Stimulated activated CD8-positive, alpha-beta memory T cell treated with anti-CD3 and anti-CD28 coated beads, Interleukin-15, amount 100 ng/mL, for 24 hours (primary cell): Measurements from ENCODE around the gene CD44.

ENCODE experiments used
- DNase-seq: peaks from one replicate; pipeline ENCODE4 v3.0.0-alpha.2; 2020; ENCODE audit warnings: low read depth

CD44 gene

DNA sequence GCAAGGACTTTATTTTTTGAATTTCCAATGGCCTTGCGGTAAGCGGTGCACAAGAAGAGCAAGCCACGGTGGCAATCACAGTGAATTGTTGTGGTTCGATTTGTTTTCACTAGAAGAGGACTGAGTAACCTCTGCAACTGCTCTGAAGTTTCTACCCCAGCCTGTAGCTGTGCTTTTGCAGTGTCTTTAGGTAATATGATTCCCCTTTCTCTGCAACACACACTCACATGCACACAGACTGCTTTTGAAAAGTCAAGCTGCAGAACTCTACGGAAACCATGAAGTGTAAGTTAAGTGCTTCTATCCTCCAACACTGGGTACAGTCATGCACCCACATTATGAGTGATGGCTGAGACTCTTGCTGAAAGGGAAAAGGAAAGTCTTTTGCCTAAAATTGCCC is 38.4 kb downstream of the CD44 start:
- DNase-seq, result no peak

DNA sequence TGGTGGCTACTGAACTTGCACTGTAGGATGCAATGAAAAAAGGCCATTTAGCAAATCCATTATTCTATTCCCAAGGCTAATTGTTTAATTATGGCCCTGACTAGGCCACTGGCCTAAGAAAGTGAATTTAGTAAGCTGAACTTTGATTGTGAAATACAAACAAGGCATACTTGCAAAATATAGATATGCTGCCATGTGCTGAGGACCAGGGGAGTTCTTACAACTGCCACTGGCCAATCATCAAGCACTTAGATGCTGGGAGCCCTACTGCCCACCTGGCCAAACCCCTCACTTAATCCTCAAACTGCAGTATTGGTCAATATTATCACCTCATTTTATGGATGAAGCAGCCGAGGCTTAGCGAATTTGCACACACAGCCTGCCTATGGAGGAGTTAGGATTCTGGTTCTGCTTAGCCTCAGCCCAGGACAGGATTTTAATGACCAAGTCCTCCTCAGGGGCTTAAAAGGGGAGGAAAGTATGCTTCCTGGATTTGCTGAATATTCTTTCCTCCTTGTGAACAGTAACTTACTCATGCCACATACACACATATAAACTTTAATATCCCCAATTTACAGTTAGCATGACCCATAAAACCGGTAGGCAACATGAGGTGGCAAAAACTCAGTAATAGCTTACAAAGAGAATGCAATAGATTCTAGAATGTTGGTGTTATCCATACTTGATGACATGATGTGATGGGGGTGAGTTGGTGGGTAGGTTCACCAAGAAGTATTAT is 39.3 kb downstream of the CD44 start:
- DNase-seq, result no peak

DNA sequence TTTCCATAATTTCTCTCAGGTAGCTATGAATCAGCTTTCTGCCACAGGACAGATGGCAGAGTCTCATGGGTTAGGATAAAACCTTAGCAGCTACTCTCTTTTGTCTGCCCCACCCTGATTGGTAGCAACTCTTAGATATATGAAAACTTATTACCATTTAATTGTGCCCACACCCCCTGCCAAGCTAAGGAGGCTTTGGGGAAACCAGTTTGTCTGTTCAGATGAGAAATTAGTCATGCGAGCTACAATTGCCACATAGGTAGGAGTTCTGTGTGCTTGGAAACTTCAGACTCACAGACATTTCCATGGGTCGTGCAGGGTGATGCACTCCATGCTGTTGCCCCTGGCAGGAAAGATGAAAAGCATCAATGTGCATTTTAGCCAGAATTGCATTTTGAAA is 39.9 kb downstream of the CD44 start:
- no peak for DNase-seq

DNA sequence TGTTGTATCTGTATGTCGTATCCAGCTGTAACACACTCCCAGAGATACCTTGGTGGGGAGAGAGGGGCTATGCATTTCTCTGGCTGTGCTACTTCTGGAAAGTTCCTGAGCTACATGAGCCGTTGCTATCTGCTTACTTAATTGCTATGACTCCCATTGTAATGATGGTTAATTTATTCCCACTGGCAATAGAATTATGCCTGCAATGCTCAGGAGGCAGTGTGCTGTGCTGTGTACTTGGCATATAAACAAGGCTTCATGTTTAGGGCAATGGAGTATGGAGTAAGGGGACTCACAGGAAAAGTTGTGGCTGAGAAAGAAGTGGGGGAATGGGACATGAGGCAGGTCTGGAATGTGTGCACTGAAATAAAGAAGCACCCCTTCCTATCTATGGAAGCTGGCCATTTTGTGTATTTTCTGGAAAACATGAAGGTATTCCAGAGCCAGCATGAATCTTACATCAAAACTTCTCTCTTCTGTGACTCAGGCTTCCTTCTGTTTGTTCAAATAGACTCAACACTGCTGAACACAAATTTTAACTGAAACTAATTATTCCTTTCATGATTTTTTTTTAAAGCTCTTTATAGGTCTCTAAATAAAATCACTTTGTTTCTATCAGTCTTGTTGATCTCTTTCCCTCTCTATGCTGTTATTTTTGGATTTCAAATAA is 40.6 kb downstream of the CD44 start:
- no peak for DNase-seq

DNA sequence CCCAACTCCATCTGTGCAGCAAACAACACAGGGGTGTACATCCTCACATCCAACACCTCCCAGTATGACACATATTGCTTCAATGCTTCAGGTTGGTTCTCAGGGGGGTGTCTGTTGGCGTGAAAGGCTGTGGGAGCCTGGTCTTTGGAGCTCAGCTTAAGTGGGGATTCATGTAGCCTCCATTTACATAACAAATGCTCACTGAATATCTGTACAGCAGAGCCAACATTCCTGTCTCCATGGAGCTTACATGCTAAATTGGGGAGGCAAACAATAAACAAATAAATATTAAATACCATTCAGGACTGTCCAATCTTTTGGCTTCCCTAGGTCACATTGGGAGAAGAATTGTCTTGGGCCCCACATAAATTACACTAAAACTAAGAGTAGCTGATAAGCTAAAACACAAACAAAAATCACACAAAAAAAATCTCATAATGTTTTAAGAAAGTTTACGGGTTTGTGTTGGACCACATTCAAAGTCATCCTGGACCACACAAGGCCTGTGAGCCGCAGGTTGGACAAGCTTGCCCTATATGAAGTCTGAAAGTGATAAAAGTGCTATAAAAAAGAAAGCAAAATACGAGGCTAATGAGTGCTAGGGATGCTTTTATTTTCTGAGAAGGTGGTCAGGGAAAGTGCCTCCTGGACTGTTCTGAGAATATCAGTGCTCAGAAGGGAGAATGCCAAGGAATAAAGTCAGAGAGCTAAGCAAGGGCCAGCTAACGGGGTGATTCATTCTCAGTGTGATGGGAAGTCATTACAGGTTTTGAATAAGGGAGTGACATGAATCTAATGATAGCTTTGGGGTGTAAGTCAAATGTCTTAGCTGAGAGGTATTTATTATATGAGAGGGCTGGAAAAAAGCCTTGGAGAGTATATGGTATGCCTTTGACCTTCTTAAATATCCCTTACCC is 41.6 kb downstream of the CD44 start:
- DNase-seq, result no peak

DNA sequence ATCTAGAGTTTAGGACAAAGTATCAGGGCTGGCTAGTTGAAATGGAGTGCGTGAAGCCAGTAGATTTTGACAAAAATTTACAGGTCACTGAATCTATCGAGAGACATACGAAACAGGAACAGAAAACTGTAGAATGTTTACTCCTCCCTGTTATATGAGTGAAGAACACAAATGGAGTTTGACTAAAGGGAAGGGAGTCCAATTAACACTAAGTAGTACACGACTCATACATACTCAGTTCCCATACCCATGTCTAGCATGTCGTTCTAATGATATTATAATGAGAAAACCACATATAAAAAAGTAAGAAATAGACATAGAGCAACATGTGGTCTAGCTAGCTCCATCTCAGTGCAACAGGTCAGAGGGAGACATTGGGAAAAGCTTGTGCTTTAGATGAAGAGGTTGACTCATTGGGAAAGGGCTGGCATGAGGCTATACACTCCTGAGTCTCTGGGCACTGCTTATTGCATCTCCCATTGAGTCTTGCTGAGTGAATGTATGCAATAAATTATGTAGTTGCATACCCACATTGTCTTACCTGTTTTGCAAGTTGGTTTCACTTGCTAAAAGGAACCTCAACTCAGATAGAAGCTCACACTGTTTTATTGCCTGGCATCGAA is 43.5 kb downstream of the CD44 start:
- no peak for DNase-seq

DNA sequence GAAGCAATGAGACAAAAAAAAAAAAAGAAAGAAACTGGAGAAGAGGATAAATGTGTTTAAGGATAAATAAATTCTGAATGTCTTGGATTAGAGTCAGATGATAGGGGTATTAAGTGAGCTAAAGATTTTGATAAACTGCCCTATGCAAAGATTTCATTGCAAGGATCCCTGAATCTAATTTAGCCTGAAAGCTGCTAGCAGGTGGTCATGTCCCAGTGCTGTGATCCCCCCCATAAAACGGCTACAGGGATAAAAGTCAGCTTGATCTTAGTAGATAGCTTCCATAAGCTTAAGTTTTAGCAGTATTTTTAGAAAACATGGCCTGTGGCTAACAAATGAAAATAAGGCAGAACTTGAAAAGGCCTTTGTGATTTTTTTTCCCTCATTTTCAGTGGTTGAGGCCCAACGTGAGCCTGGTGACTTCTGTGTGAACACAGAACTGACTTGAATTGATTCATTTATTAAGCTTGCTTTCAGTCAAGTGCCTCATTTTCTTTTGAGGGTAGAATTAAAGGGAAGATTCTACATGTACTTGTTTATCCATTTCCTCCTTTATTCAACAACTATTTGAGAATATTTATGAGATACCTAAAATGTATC is 44.5 kb downstream of the CD44 start:
- DNase-seq, result no peak

DNA sequence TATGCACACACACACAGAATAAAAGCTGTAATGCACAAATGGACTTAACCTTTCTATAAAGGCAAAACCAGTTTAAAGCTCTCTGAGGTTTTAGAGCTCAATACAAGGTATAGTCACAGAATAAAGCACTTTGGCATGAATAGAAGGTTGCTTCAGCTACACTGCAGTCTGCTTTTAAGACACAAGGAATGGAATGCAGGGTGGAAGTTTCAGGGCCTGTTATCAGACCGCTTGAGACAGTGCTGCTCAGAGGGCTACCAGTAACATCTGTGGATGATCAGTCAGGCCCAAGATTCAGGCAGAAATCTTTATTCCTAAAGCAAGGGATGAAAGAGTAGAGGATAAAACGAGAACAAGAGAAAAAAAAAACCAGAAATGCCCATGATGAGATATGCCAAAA is 46.7 kb downstream of the CD44 start:
- no peak for DNase-seq

DNA sequence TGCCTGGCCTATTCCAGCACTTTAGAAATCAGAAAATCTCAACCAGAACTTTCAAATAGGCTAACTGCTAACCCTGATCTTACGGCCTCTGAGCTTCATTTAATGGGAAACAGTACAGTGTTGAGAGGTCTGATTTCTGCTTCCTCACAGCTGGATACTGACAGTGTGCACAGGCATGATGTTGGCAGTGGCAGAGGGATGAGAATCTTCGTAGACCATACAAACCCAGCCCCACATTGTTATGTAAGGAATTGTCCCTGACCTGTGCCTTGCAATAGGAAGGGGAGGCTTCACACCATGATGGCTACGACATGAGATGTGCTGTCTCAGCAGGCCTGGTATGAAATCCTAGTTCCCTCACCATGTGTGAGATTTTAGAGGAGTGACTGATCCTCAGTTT is 49.0 kb downstream of the CD44 start:
- DNase-seq, result no peak

DNA sequence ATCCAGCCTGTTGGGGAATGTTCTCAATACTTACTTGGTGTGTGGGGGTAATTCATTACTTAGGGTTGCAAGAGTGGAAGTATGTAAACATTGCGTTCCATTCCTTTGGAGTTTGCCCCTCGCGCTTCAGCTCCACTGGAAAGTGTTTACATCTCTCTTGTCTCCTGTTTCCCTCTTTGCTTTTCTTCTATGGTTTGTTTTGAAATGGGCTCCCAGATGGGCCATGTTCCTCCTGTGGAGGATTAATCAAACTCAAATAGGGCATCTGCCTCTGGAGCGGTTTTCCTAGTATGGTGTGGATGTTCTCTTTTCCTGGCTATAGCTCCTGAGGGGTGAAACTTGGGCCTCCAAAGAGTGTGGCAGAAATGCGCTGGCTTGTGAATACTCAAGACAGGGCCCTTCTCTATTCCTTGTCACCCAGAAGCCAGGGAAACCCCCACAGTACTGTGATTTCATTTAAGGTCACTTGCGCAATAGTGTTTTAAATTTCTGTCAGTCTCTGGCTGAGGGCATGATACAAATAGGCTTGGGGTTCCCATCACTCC is 51.9 kb downstream of the CD44 start:
- no peak for DNase-seq

DNA sequence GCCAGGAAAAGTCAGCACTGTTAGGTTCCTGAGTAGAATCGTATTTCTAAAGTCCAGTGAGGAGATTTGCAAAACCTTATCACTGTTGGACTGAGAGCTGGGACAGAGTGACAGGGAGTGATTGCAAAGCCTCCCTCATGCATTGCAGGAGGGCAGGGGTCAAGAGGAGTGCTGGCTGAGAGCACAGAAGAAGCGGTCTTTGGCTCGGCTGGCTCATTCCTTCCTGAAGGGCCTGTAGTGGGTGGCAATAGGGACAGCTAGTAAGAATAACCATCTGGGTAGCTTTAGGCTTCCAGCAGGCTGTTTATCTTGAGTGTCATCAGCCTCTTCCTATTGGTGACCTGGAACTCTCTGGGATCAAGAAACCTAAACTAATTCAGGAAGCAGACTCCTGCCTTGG is 53.4 kb downstream of the CD44 start:
- DNase-seq, result no peak

DNA sequence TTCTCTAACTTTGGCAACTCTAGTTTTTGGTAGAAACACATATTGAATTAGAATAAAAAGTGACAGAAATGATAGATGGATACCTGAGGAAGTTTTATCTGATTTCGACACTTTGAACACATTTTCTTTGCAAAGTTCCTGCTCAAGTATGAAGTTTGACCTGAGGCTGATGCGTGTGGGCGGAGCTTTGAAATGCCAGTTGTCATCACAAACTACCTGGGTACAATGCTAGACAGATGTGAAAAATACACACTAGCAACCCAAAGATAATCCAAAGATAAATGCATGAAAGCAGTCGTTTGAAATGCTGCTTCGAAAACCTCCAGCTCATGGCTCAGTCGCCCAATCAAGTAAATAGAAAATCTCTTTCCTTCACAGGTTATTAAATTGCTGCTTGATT is 54.8 kb downstream of the CD44 start:
- no peak for DNase-seq

DNA sequence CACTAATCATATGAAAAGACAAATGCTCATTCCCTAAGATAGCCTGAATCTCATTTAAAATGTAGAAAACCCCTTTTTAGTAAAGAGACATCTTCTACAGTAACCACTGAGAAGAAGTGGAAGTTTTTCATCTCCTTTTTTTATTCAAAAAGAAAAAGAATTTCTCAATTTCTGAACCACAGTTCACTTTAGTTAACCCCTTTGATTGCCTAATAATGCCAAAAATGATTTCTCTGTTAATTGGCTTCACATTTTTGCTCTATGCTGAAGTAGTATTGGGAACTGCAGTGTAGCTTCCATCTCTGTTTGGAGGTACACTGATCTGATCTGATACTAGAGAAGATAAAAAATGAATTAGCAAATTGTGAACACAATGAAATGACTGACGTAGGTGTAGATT is 58.3 kb downstream of the CD44 start:
- no peak for DNase-seq

DNA sequence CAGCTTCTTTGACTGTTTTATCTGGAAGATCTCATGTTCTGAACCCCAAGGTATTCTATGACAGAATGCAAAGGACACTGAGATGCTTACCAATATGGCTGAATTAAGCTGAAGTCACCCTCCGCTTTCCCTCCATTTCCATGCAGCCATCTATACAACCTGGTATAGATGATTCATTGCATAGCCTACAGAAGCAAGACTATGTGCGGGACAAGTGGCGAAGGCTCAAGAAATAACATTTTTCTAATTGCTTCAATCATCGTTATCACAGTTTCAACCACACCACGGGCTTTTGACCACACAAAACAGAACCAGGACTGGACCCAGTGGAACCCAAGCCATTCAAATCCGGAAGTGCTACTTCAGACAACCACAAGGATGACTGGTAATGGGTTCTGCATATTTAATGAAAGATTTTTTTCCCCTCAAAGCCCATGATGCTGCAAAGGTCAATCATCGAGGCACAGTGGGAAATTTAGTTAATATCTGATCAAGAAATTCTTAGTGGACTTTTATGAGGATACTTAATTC is 61.9 kb downstream of the CD44 start:
- DNase-seq, result no peak

DNA sequence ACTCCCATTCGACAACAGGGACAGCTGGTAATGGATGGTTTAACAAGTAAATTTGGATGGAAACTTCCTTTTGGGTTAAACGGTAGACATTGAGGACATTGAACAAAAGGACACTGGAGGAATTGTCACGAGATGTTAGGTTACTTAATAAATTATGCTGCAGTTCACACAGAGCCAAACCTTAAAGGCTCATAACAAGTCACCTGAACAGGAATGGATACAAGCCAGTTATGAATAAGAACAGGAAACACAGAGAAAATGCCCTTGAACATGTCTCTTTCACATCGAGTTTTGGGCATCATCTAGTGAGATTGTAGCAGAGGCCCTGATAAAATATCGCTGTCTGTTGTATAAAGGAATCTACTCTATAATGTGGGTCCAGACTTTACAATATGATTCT is 65.6 kb downstream of the CD44 start:
- DNase-seq, result no peak

DNA sequence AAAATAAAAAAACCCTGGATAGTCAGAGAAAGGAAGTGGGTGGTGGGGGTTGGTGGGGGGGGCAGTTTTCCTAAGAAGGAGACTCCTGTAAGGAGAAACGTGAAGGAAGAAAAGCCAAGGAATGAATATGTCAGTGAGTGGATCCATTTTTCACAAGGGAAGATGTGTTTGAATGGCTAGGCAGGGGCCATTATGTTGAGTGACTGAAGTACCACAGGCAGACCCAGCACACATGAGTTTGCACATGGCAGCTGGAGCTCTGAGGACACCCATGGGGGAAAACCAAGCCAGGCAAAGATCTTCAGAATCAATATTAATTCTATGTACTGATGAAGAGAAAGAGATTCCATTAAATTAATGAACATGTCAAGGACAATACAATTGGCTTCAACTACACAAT is 67.6 kb downstream of the CD44 start:
- no peak for DNase-seq

DNA sequence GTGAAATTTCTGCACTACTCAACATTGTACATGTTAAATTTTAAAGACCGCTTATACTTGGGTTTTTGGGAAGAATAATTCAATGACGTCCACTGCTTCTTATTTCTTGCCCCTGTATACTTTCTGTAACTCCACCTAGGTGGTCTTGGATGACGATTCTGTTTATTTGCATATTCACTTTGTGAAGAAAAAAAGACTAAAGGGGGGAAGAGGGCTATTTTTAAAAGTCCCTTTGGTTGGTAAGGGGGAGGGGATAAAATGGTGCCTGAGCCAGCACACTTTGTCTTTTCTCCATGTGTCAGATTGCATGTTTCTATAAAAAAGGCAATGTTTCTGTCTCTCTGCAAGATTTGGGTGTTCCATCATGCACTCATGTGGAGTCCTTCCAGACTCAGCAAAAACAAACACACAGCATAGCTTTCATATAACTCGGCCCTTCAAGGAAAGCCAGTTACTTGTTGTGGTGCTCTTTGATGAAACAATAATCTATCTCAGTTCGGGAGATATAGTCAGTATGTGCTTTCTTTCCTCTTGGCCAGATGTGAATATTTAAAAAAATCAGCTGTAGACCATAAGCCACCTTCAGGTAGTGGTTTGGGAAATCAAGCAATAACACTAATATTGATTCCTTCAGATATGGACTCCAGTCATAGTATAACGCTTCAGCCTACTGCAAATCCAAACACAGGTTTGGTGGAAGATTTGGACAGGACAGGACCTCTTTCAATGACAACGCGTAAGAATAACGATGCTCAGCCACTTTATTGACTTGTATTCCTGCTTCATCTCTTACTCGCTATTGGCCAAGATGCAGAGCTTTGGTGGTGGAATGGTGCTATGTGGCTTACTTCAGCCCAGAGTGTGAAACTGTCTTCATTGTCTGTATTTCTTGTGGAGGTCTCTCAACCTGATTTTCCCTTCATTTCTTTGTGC is 68.8 kb downstream of the CD44 start:
- DNase-seq, result no peak

DNA sequence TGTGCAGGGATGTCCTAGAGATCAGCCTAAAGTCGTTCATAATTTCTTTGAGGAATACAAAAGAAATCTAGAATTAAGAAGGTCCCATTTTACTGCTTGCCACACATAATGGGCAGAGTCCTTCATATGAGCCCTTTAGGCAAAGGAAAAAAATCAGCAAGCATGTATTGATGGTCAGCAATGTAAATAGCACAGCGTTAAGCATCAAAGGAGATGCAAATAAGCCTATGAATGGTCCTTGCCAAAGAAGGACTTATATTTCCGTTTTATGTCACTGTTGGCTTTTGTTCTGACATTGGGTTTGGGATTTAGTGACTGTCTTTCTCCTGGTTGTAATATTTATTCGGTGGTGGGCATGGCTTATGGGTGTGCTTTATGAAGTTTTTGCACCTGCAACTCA is 69.8 kb downstream of the CD44 start:
- DNase-seq, result no peak

DNA sequence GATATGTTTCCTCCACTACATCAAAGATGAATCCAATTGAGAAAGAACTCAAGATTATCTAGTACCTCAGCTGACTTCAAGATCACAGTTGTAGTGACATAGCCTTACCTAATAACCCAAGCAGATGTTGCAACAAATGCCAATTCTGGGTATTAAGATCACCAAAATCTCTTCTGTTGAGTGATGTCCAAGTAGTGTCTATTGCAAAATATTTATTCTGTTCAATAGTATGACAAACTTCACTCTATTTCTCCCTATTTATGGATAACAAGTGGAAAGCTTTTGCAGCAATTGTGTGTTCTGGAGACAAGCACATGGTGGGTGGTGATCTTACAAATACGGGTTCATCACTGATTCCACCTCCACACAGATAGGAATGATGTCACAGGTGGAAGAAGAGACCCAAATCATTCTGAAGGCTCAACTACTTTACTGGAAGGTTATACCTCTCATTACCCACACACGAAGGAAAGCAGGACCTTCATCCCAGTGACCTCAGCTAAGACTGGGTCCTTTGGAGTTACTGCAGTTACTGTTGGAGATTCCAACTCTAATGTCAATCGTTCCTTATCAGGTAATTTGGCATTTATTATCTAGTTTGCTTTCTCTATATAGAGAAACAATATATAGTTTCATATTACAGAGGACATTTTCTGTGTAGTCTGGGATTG is 72.0 kb downstream of the CD44 start:
- DNase-seq, result no peak

DNA sequence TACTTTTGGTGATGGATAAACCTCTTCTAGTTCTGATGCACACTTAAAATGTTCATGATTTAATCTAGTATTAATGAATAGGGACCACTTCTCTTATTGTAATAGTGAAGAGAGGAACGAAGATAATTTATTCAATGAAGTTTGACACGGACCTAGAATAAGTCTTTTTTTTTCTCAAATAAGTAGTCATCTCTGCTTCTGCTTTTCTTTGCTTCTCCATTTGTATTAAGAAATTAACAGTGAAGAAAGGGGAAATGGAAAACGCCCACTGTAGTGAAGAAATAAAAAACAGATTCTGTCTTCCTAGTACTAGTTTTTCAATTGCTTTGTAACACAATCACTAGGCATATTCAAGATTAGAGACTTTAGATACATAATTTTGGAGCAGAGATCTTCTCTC is 73.0 kb downstream of the CD44 start:
- DNase-seq, result no peak
